ENCODE data around the gene SUCLG1. TPM values are rescaled to one million over a fixed set of nuclear protein-coding genes. Genes with fewer than 3 reads are reported as not detected.
"Not testable (repeated sequence)": the region's sequence is repeated elsewhere in the genome, so short reads cannot be mapped to it uniquely, and the experiment has no call there.

Gene SUCLG1
- total RNA-seq, 1 donor, result 66.1 TPM

GRCh38 chr2:84409531-84409930 lies 49.5 kb downstream of the SUCLG1 start:
- no peak for DNase-seq (ENCODE audit: low read depth)
- no peak overlapping the region for H3K4me3 ChIP-seq (ENCODE audit: low read depth, low read length)
- no peak for TF ChIP-seq CTCF (IDR thresholded peaks at IDR 0.05; ENCODE audit: insufficient read depth, low read depth, low read length)

GRCh38 chr2:84402111-84402510 lies 57.0 kb downstream of the SUCLG1 start:
- H3K4me3 ChIP-seq (ENCODE audit: low read depth, low read length); DNase-seq (ENCODE audit: low read depth): not testable (repeated sequence)

GRCh38 chr2:84399839-84400238 lies 59.2 kb downstream of the SUCLG1 start:
- H3K4me3 ChIP-seq (ENCODE audit: low read depth, low read length); DNase-seq (ENCODE audit: low read depth): not testable (repeated sequence)

GRCh38 chr2:84395820-84396219 lies 63.3 kb downstream of the SUCLG1 start:
- TF ChIP-seq CTCF (IDR thresholded peaks at IDR 0.05; ENCODE audit: insufficient read depth, low read depth, low read length), result no peak
- DNase-seq (ENCODE audit: low read depth), result no peak
- no peak overlapping the region for H3K4me3 ChIP-seq (ENCODE audit: low read depth, low read length)

- no peak for TF ChIP-seq CTCF (IDR thresholded peaks at IDR 0.05; ENCODE audit: insufficient read depth, low read depth, low read length)
- no peak overlapping the region for H3K4me3 ChIP-seq (ENCODE audit: low read depth, low read length)
- DNase-seq (ENCODE audit: low read depth), result no peak
These were observed 64.5 kb downstream of the SUCLG1 start for GRCh38 chr2:84394628-84395027.

- no peak for TF ChIP-seq CTCF (IDR thresholded peaks at IDR 0.05; ENCODE audit: insufficient read depth, low read depth, low read length)
- no peak for DNase-seq (ENCODE audit: low read depth)
- no peak overlapping the region for H3K4me3 ChIP-seq (ENCODE audit: low read depth, low read length)
These were observed 65.3 kb downstream of the SUCLG1 start for GRCh38 chr2:84393829-84394228.

GRCh38 chr2:84389794-84390193 lies 69.3 kb downstream of the SUCLG1 start:
- no peak overlapping the region for H3K4me3 ChIP-seq (ENCODE audit: low read depth, low read length)
- no peak for TF ChIP-seq CTCF (IDR thresholded peaks at IDR 0.05; ENCODE audit: insufficient read depth, low read depth, low read length)
- no peak for DNase-seq (ENCODE audit: low read depth)

- TF ChIP-seq CTCF (IDR thresholded peaks at IDR 0.05; ENCODE audit: insufficient read depth, low read depth, low read length), result no peak
- H3K4me3 ChIP-seq (ENCODE audit: low read depth, low read length), result no peak overlapping the region
- DNase-seq (ENCODE audit: low read depth), result no peak
These were observed 70.1 kb downstream of the SUCLG1 start for GRCh38 chr2:84388921-84389490.

Data from fibroblast of villous mesenchyme (primary cell).